Effector memory CD8-positive, alpha-beta T cell (primary cell): Measurements from ENCODE around the gene PRG3.
"Not testable (repeated sequence)": the region's sequence is repeated elsewhere in the genome, so short reads cannot be mapped to it uniquely, and the experiment has no call there.

ENCODE experiments used
- ATAC-seq: fragments of 150-1000 bp; cut with Tn5 transposase; replicated peaks from 2 replicates; pipeline ENCODE4 v1.10.0; 2021; ENCODE audit warnings: mild to moderate bottlenecking, moderate library complexity
- DNase-seq, 3 experiments: peaks; one replicate each; pipeline ENCODE4 v3.0.0; 2021
- H3K27ac Mint-ChIP-seq, 2 donors: one replicate each; pipeline ENCODE4 v1.8.0; 2022; ENCODE audit warnings: mild to moderate bottlenecking in 2 of 2, mixed read lengths in 2 of 2, moderate library complexity in 2 of 2
- H3K27me3 Mint-ChIP-seq, 2 donors: one replicate each; pipeline ENCODE4 v1.8.0; 2022; ENCODE audit warnings: mixed read lengths in 2 of 2
- H3K36me3 Mint-ChIP-seq: one replicate; pipeline ENCODE4 v1.8.0; 2022; ENCODE audit warnings: mild to moderate bottlenecking, moderate library complexity, mixed read lengths; ENCODE audit not compliant: insufficient read depth
- H3K4me1 Mint-ChIP-seq, 2 donors: one replicate each; pipeline ENCODE4 v1.8.0; 2022; ENCODE audit warnings: low read depth in 2 of 2, mixed read lengths in 2 of 2
- H3K4me3 Mint-ChIP-seq, 2 donors: one replicate each; pipeline ENCODE4 v1.8.0; 2022; ENCODE audit warnings: mild to moderate bottlenecking in 2 of 2, mixed read lengths in 2 of 2, moderate library complexity in 2 of 2
- H3K9me3 Mint-ChIP-seq, 2 donors: one replicate each; pipeline ENCODE4 v1.8.0; 2022; ENCODE audit warnings: mixed read lengths in 2 of 2

Gene PRG3

DNA sequence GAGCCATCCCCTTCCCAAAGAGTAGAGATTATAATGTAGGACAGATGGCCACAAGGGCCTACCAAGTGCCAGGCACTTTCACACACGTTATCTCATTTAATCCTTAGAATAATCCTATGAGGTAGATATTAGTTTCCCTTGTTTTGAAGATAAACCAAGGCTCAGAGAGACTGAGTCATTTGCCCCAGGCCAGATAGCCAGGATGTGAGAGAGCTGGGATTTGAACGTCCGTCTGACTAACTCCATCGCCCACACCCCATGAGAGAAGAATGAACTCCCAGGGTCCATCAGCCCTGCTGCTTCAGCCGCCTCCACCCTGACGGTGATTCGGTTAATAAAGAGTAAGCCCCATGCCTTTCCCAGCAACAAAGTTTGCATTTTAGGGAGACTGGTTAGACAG lies 10.7 kb downstream of the PRG3 start:
- Mint-ChIP-seq H3K4me3 (no peak overlapping the region), H3K27ac (peak overlapping the region in 1 of 2 donors; percentile 32), H3K4me1 (no peaks in the 10 kb centered on the region), H3K27me3 (peaks cover 0 to 30% of the 10 kb centered on the region in 2 donors), H3K36me3 (no peaks in the 10 kb centered on the region), H3K9me3 (no peaks in the 10 kb centered on the region)
- ATAC-seq, result no peak
- DNase-seq, result no peak

DNA sequence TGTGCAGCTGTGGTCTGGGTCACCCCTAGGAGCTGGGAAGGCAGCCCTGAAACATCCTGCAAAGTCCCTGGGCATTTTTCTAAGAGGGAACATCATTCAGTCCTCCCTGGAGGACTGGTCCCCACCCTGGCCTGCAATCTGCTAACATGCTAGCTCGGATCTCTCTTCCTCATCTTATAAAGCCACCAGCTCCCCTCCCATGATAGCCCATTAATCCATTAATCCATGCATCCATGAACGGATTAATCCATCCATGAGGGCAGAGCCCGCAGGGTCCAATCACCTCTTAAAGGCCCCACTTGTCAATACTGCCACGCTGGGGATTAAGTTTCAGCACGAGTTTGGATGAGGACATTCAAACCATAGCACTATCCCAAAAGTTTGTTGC lies 12.1 kb downstream of the PRG3 start:
- no peaks in the 10 kb centered on the region for H3K36me3 Mint-ChIP-seq
- H3K27ac Mint-ChIP-seq, result no peak overlapping the region
- no peaks in the 10 kb centered on the region for H3K4me1 Mint-ChIP-seq
- peaks cover 5 to 38% of the 10 kb centered on the region in 2 donors for H3K27me3 Mint-ChIP-seq
- DNase-seq (no peak), ATAC-seq (no peak)
- no peak overlapping the region for H3K4me3 Mint-ChIP-seq
- H3K9me3 Mint-ChIP-seq, result no peaks in the 10 kb centered on the region

DNA sequence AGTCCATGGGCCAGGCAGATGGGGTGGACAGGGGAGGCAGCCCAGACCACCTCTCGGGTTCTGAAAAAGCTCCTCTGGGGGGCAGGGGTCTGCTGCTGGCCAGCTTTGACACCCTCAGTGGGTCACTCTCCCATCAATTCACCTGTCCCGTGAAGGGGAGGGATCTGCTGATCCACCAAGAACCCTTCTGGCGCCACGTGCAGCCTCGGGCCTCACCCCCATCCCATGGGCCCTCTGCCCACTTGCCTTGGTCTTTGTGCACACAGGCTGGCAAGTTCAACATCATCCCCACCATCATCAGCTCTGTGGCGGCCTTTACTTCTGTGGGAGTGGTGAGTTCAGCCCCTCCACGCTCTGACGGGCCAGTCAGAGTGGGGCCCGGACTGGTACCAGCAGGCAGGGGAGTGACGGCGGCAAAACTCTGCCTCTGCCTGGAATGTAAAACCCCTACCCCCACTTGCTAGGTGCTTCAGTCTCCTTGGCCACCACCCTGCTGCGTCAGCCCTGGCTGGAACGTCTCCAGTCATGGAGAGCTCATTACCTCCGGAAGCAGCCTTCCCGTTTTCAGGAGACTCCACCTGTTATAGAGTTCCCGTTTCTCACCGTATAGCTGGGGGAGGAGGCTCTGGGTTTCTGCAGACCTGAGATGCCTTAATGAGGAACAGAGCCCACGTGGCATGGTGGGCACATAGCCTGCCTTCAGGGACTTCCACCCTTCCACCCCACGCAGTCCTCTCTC lies 12.7 kb downstream of the PRG3 start:
- no peak for ATAC-seq
- Mint-ChIP-seq H3K4me1 (no peaks in the 10 kb centered on the region), H3K36me3 (no peaks in the 10 kb centered on the region), H3K9me3 (no peaks in the 10 kb centered on the region), H3K27ac (no peak overlapping the region), H3K4me3 (no peak overlapping the region), H3K27me3 (peaks cover 6 to 43% of the 10 kb centered on the region in 2 donors)
- no peak for DNase-seq

DNA sequence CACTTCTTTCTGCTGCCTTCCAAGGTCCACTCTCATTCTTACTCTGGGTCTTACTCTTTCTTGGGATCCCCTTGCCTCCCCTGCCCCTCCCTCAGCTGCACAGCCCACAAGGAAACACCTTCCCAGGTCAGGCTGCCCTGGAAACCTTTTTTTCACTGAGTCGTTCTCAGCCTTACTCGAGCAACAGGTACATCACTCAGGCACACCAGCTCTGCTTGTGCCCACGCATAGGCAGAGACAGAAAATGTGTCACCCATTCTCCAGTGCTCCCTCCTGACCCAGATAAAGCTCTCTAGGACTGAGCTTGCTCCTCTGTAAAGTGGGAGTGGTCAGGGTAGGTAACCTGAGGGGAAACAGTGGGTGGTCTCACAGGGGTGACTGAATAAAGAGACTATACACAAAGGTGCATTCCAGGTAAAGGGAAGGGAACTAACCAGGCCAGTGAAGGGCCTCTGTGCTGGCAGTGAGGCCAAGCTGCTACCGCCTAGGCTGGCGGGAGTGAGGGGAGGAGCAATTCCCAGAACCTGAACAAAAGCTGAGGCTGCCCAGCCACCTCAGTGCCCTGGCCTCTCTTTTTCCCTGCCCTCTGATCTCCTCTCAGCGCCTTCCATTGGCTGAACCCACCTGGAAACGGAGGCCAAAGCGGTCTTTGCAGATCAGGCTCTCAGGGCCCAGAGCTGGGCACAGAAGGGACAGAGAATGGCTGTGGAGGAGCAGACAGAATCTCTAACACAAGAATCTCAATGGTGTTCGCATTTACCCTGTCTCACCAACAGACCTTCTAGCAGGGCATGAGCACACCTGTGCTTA lies 15.9 kb downstream of the PRG3 start:
- Mint-ChIP-seq H3K27me3 (peaks cover 21 to 64% of the 10 kb centered on the region in 2 donors), H3K4me3 (no peak overlapping the region), H3K36me3 (no peaks in the 10 kb centered on the region), H3K9me3 (no peaks in the 10 kb centered on the region), H3K27ac (no peak overlapping the region), H3K4me1 (no peaks in the 10 kb centered on the region)
- ATAC-seq (no peak), DNase-seq (no peak)

DNA sequence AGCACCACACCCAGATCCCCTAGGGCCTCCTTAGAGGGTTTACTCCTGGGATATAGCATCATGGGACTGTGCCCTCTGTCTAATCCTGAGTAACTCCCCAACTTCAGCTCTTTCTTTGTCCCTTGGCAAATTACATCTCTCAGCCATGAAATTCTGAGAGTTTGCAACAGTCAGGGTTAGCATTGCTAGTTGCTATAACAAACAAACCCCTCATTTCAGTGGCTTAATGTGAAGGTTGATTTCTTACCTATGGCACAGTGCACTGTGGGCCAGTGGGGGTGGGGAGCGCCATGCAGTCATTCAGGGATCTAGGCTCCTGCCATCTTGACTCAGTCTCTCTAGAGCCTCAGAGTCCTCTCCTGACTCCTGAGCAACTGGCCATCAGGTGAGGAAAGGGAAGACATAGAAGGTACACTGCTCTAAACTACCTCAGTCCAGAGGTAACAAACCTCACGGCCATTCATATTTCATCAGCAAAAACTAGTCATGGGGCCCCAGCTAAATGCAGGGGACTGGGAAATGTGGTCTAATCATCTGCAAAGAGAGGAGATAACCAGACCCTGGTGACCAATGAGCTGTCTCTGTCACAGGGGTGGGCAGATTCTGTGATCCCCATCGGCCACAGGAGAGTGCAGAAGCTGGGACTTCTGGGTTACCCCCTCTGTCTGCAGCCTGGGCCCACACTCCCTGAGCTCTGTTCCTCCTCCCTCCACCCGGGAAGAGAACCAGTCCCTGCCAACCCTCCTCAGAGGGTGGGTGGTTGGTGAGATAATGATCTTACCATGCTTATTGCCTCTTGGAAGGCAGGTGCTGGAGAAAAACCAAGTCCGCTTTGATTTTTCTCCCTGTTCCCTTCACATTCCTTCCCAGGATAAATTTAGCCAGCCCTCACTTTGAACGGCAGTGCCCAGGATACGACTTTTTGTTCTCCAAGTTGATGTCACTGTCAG lies 17.5 kb downstream of the PRG3 start:
- no peaks in the 10 kb centered on the region for H3K9me3 Mint-ChIP-seq
- peaks cover 21 to 55% of the 10 kb centered on the region in 2 donors for H3K27me3 Mint-ChIP-seq
- DNase-seq, result no peak
- ATAC-seq, result no peak
- no peak overlapping the region for H3K4me3 Mint-ChIP-seq
- no peak overlapping the region for H3K27ac Mint-ChIP-seq
- no peaks in the 10 kb centered on the region for H3K4me1 Mint-ChIP-seq
- H3K36me3 Mint-ChIP-seq, result no peaks in the 10 kb centered on the region

DNA sequence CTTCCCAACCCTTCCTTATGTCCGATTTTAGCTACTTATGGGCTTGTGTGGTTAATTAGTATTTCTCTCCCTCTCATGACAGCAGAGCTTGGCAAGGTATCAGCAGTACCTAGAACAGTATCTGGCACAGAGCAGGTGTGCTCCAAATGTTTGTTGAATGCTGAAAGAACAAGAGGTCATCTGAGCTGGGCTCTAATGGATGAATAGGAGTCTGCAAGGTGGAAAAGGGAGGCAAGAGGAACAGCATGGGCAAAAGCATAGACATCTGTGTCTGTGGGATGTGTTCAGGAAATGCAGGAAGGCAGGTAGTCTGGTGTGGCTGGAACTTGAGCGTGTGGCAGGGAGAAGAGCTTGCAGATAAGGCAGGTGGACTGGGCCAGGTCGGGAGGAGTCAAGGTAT lies 19.0 kb downstream of the PRG3 start:
- Mint-ChIP-seq H3K27me3 (peaks cover 21 to 46% of the 10 kb centered on the region in 2 donors), H3K36me3 (no peaks in the 10 kb centered on the region), H3K4me1 (no peaks in the 10 kb centered on the region), H3K4me3 (no peak overlapping the region), H3K27ac (no peak overlapping the region), H3K9me3 (no peaks in the 10 kb centered on the region)
- DNase-seq (no peak), ATAC-seq (no peak)

DNA sequence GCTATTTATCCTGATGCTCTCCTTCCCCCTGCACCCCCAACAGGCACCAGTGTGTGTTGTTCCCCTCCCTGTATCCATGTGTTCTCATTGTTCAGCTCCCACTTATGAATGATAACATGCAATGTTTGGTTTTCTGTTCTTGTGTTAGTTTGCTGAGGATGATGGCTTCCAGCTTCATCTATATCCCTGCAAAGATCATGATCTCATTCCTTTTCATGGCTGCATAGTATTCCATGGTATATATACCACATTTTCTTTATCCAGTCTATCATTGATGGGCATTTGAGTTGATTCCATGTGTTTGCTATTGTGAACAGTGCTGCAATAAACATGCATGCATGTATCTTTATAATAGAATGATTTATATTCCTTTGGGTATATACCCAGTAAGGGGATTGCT lies 19.5 kb downstream of the PRG3 start:
- H3K4me3 Mint-ChIP-seq, ATAC-seq, H3K36me3 Mint-ChIP-seq, DNase-seq, H3K9me3 Mint-ChIP-seq, H3K27ac Mint-ChIP-seq, H3K4me1 Mint-ChIP-seq: not testable (repeated sequence)
- peaks cover 24 to 41% of the 10 kb centered on the region in 2 donors for H3K27me3 Mint-ChIP-seq

DNA sequence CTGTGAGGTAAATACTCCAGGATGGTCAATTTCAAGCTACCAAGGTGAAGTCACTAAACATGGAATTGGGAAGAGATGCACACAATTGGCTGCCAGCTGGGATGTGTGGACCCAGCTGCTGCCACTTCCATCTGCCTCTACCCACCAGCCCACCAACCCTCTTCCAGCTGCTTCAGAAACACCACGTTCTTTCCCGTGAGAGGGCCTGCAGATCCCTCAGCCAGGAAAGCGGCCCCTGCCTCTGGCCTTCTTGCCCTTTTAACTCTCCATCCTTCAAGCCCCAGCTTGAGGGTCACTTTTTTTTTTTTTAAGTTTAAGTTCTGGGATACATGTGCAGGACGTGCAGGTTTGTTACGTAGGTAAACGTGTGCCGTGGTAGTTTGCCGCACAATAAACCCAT lies 20.0 kb downstream of the PRG3 start:
- DNase-seq (no peak), ATAC-seq (no peak)
- no peaks in the 10 kb centered on the region for H3K4me1 Mint-ChIP-seq
- H3K36me3 Mint-ChIP-seq, result no peaks in the 10 kb centered on the region
- no peak overlapping the region for H3K4me3 Mint-ChIP-seq
- H3K9me3 Mint-ChIP-seq, result no peaks in the 10 kb centered on the region
- no peak overlapping the region for H3K27ac Mint-ChIP-seq
- peaks cover 28 to 39% of the 10 kb centered on the region in 2 donors for H3K27me3 Mint-ChIP-seq

DNA sequence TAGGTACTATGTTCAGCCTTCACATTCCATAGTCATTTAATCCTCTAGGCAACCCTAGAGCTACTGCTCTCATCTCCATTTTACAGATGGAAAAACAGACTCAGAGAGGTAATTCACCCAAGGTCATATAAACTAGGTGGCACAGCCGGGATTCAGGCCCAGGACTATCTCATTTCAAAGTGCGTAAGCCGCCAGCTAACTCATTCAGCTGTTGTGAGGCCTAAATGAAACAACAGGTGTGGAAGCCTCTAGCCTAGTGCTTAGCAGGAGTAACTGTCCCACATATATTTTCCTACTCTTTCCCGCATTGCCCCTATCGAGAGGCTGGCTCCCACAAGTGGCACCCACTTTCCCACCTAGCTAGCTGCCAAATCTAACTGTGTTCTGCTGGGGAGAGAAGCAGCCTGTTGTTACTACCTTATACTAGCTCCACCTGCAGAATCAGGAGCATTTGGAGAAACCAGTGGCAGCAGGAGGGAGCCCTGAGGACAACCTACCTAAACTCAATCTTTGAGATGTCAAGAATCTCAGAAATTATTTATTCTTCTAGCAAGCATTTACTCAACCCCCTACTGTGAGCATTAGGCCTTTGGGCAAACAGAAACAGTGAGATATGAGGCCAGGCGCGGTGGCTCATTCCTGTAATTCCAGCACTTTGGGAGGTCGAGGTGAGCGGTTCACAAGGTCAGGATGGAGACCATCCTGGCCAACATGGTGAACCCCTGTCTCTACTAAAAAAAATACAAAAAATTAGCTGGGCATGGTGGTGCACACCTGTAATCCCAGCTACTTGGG lies 20.9 kb downstream of the PRG3 start:
- Mint-ChIP-seq H3K4me3 (no peak overlapping the region), H3K27me3 (peaks cover 30 to 34% of the 10 kb centered on the region in 2 donors), H3K4me1 (no peaks in the 10 kb centered on the region), H3K27ac (no peak overlapping the region), H3K9me3 (no peaks in the 10 kb centered on the region), H3K36me3 (no peaks in the 10 kb centered on the region)
- ATAC-seq, result no peak
- DNase-seq, result no peak

DNA sequence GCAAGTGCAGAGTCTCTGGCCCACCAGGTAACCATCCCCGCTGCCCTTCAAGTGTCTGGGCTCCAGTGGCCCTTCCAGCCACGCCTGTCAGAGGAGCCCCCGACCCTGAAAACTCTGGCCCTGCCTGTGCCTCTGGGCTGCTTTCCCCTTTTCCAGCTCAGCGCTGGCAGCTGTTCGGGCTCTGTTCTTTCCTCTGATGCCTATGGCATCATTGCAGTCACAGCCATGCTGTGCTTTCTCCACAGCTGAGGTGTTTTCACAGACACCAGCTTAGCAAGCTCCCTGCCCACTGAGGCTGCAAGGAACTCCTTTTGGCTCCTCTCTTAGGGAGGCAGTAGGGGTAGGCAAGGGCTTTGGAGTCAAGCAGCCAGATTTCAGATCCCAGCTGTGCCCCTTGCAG lies 21.6 kb downstream of the PRG3 start:
- Mint-ChIP-seq H3K9me3 (no peaks in the 10 kb centered on the region), H3K4me1 (no peaks in the 10 kb centered on the region), H3K27me3 (peaks cover 35 to 40% of the 10 kb centered on the region in 2 donors), H3K27ac (no peak overlapping the region), H3K4me3 (no peak overlapping the region), H3K36me3 (no peaks in the 10 kb centered on the region)
- DNase-seq, result no peak
- ATAC-seq, result no peak

DNA sequence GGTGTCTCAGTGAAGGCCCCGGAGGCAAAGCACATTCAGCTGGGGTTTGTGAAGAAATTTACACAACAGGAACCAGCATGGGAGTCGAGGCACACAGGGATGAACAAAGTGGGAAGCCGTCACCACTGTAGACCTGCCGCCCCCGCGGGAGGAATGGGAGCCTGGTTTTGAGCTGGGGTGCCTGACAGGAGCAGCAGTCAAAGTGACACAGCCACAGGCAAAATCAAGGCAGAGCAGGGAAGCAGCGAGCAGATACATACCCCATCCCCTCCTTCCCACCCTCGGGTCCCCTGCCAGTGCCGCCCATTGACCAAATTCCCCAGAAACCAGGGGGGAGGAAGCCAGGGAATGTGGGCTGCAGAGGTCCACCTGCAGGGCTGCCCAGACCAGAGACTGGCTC lies 22.0 kb downstream of the PRG3 start:
- Mint-ChIP-seq H3K4me1 (no peaks in the 10 kb centered on the region), H3K27ac (no peak overlapping the region), H3K36me3 (no peaks in the 10 kb centered on the region), H3K9me3 (no peaks in the 10 kb centered on the region), H3K27me3 (peaks cover 34 to 40% of the 10 kb centered on the region in 2 donors), H3K4me3 (no peak overlapping the region)
- ATAC-seq (no peak), DNase-seq (no peak)

DNA sequence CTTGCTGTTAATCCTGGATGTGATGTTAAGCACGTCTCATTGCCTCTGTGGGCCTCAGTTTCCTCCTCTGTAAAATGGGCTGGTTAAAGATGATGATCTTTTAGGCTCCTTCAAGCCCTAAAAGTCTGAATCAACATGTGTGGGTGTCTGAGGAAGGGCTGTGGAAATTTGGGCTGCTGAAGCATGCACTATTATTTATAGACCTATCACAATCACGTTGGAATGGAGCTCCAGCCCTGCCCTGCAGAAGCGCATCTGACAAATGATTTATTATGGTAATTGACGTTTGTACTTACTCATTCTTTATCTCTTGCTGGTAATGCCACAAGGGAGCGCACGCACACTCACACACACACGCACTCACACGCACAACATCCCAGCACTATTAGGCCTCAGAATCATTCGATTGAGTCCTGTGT lies 22.4 kb downstream of the PRG3 start:
- Mint-ChIP-seq H3K4me1 (no peaks in the 10 kb centered on the region), H3K4me3 (no peak overlapping the region), H3K36me3 (no peaks in the 10 kb centered on the region), H3K27me3 (peaks cover 32 to 36% of the 10 kb centered on the region in 2 donors), H3K9me3 (no peaks in the 10 kb centered on the region), H3K27ac (no peak overlapping the region)
- ATAC-seq (no peak), DNase-seq (no peak)

DNA sequence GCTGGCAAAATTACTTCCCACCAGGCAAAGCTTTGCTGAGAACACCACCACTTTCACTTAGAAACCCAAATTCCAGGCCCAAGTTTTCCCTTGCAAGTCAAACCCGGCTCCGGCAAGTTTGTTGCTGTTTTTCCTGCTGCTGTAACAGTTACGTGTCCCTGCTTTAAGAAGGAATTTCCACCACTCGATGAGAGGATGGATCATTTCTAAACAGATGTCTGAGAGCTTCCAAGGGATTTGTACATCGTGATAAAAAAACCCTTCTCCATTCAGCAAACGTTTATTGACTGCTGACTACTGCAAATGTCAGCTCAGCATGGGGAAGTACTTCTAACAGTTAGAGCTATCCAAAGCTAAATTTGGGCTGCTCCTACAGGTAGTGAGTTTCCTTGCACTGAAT lies 23.1 kb downstream of the PRG3 start:
- DNase-seq (no peak), ATAC-seq (no peak)
- Mint-ChIP-seq H3K36me3 (no peaks in the 10 kb centered on the region), H3K27me3 (peaks cover 28 to 29% of the 10 kb centered on the region in 2 donors), H3K4me1 (no peaks in the 10 kb centered on the region), H3K27ac (no peak overlapping the region), H3K4me3 (no peak overlapping the region), H3K9me3 (no peaks in the 10 kb centered on the region)
